ENCODE data around the gene EPOP. TPM values are rescaled to one million over a fixed set of nuclear protein-coding genes. Genes with fewer than 3 reads are reported as not detected.

EPOP gene
- total and polyA plus RNA-seq, 2 of the 13 experiments (the other 11 are each of a cell fraction or from before 2014, with no cell fraction given), result 14.7 to 37.8 TPM

DNA sequence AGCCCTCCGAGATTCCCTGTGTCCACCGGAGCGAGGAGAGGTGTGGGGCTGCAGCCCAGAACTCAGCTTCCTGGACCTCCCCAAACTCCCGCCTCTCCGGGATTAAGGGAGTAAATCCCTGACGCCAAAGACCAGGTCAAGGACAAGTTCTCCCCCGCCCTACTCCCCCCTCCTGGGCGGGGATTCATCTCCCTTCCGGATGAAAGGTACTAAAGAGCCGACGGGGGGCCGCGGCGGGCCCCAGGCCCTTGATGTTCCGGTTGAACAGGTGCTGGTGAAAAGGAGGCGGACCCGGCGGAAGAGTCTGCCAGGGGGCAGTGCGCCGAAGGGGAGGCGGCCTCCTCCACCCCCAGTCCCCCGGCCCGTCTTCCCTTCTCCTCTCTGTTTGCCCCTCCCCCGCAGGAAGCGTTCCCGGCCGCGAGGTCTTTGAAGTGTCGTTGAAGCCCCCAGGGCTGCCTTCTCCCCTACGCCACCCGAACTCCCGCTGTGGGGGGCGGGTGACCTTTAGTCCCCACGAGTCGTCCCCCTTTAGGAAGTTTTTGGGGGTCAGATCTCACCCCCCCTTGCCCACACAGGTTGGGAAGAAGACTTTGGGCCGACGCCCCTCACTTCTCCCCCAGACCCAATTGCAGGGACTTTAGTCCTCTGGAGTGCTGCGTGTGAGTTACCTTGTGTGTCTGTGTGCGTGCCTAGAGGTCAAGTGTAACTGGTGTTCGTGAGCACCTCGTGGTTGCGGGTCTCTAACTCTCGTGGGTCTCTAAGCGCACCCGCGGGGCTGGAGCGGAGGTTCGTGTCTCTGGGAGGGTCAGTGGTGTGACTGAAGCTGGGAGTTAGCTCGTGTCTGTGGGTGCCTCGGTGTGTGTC lies 29.2 kb upstream of the EPOP start (continued):
- TF ChIP-seq, protein P1, sequence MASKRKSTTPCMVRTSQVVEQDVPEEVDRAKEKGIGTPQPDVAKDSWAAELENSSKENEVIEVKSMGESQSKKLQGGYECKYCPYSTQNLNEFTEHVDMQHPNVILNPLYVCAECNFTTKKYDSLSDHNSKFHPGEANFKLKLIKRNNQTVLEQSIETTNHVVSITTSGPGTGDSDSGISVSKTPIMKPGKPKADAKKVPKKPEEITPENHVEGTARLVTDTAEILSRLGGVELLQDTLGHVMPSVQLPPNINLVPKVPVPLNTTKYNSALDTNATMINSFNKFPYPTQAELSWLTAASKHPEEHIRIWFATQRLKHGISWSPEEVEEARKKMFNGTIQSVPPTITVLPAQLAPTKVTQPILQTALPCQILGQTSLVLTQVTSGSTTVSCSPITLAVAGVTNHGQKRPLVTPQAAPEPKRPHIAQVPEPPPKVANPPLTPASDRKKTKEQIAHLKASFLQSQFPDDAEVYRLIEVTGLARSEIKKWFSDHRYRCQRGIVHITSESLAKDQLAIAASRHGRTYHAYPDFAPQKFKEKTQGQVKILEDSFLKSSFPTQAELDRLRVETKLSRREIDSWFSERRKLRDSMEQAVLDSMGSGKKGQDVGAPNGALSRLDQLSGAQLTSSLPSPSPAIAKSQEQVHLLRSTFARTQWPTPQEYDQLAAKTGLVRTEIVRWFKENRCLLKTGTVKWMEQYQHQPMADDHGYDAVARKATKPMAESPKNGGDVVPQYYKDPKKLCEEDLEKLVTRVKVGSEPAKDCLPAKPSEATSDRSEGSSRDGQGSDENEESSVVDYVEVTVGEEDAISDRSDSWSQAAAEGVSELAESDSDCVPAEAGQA (IDR thresholded peaks at IDR 0.05; ENCODE audit: low read depth), result peak; percentile 76
- TF ChIP-seq, protein P1 (CRISPR knock-in tag; IDR thresholded peaks at IDR 0.05; ENCODE audit: borderline replicate concordance), result peak; percentile 70
- TF ChIP-seq GZF1 (CRISPR knock-in tag; IDR thresholded peaks at IDR 0.05), result peak; percentile 90
- peak; percentile 57 to 78; a peak in 3 of 4 replicates for TF ChIP-seq HMGXB4 (CRISPR knock-in tag; IDR thresholded peaks at IDR 0.05; ENCODE audit: borderline replicate concordance in 1 of 2, low read depth in 1 of 2)
- TF ChIP-seq KLF15 (CRISPR knock-in tag; IDR thresholded peaks at IDR 0.05; ENCODE audit: borderline replicate concordance), result peak; percentile 96; the same call in 1 of the 2 replicates
- peak; percentile 92; the same call in 1 of the 2 replicates for TF ChIP-seq NFKB2 (CRISPR knock-in tag; IDR thresholded peaks at IDR 0.05; ENCODE audit: borderline replicate concordance)
- peak; percentile 96 for TF ChIP-seq ZKSCAN8 (CRISPR knock-in tag; IDR thresholded peaks at IDR 0.05; ENCODE audit: borderline replicate concordance)
- TF ChIP-seq RCOR2 (CRISPR knock-in tag; IDR thresholded peaks at IDR 0.05), result peak; percentile 98
- TF ChIP-seq ARNT2 (CRISPR knock-in tag; IDR thresholded peaks at IDR 0.05; ENCODE audit: low read depth), result peak; percentile 91
- TF ChIP-seq FOXP4 (CRISPR knock-in tag; IDR thresholded peaks at IDR 0.05), result peak; percentile 96
- peak; percentile 76 for TF ChIP-seq PHF8 (CRISPR knock-in tag; IDR thresholded peaks at IDR 0.05)
- TF ChIP-seq, protein P2, sequence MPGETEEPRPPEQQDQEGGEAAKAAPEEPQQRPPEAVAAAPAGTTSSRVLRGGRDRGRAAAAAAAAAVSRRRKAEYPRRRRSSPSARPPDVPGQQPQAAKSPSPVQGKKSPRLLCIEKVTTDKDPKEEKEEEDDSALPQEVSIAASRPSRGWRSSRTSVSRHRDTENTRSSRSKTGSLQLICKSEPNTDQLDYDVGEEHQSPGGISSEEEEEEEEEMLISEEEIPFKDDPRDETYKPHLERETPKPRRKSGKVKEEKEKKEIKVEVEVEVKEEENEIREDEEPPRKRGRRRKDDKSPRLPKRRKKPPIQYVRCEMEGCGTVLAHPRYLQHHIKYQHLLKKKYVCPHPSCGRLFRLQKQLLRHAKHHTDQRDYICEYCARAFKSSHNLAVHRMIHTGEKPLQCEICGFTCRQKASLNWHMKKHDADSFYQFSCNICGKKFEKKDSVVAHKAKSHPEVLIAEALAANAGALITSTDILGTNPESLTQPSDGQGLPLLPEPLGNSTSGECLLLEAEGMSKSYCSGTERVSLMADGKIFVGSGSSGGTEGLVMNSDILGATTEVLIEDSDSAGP (CRISPR knock-in tag; IDR thresholded peaks at IDR 0.05; ENCODE audit: borderline replicate concordance), result peak; percentile 76; the same call in 1 of the 2 replicates
- peak; percentile 81 for TF ChIP-seq POLR2AphosphoS5 (IDR thresholded peaks at IDR 0.05; ENCODE audit: low read depth, low read length)
- TF ChIP-seq E2F5 (CRISPR knock-in tag; conservative IDR thresholded peaks at IDR 0.05), result no peak
- TF ChIP-seq SIN3B (IDR thresholded peaks at IDR 0.05; ENCODE audit: low read length), result peak; percentile 42; the same call in 1 of the 2 replicates
